ENCODE data around the gene FAM50A.
"Not testable (repeated sequence)": the region's sequence is repeated elsewhere in the genome, so short reads cannot be mapped to it uniquely, and the experiment has no call there.

Gene FAM50A

DNA sequence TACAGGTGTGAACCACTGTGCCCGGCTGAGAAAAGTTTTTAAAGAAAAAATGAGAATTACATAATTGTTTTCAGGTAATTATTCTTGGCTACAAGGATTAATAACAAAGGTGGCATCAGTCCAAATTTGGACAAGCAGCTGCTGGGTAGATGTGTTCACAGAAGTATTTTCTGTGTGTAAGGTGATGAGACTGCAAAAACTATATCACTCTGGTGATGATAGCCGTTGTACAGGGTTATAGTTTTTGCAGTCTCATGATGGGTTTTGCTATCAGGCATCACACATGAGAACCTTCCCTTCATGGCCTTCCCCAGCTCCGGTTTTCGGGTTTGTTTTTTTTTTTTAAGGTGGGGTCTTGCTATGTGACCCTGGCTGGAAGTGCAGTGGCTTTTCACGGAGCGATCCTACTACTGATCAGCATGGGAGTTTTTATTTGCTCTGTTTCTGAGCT is 51.6 kb downstream of the FAM50A start:
- no peaks in the 10 kb centered on the region for H3K9me3 ChIP-seq
- H3K4me3 ChIP-seq = no peak overlapping the region
- no peaks in the 10 kb centered on the region for H3K27me3 ChIP-seq
- no peak overlapping the region for H3K27ac ChIP-seq
- peaks cover 0 to 3% (median 1%) of the 10 kb centered on the region in 4 donors for H3K4me1 ChIP-seq
- TF ChIP-seq, protein P1, sequence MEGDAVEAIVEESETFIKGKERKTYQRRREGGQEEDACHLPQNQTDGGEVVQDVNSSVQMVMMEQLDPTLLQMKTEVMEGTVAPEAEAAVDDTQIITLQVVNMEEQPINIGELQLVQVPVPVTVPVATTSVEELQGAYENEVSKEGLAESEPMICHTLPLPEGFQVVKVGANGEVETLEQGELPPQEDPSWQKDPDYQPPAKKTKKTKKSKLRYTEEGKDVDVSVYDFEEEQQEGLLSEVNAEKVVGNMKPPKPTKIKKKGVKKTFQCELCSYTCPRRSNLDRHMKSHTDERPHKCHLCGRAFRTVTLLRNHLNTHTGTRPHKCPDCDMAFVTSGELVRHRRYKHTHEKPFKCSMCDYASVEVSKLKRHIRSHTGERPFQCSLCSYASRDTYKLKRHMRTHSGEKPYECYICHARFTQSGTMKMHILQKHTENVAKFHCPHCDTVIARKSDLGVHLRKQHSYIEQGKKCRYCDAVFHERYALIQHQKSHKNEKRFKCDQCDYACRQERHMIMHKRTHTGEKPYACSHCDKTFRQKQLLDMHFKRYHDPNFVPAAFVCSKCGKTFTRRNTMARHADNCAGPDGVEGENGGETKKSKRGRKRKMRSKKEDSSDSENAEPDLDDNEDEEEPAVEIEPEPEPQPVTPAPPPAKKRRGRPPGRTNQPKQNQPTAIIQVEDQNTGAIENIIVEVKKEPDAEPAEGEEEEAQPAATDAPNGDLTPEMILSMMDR (IDR thresholded peaks at IDR 0.05) = no peak
- intact Hi-C loops (cut with DNase I; ENCODE audit: low total_unique reads) = no loop called here
- no peaks in the 10 kb centered on the region for H3K36me3 ChIP-seq
- DNase-seq = no peak

DNA sequence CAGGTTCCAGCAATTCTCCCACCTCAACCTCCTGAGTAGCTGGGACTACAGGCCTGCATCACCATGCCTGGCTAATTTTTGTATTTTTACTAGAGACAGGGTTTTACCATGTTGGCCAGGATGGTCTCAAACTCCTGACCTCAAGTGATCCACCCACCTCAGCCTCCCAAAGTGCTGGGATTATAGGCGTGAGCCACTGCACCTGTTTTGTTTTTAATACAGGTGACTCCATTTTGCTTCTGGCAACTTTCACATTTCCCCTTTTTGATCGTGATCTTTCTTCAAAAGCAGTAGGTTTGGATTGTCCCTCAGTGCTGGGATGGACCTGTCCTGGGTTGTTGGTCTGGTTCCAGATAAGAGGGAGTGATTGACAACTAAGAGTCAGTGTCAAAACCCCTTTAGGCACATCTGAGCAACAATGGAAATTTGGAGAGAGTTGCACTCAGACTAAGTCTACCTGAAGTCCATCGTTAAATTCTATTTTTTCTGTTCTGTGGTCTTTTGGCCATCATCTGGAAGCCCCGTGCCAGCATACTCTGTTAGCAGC is 52.7 kb downstream of the FAM50A start:
- H3K27me3 ChIP-seq; intact Hi-C loops (cut with DNase I; ENCODE audit: low total_unique reads); H3K9me3 ChIP-seq; DNase-seq; H3K4me1 ChIP-seq; H3K36me3 ChIP-seq; H3K4me3 ChIP-seq; H3K27ac ChIP-seq: not testable (repeated sequence)

Data from tibial artery (tissue), 4 donors.